T-cell (primary cell): ENCODE results near the gene RUFY4. TPM values are rescaled to one million over a fixed set of nuclear protein-coding genes. Genes with fewer than 3 reads are reported as not detected.
A peak's percentile ranks its signal among the peaks of the same experiment; 100 is the strongest.

Experiments used
- ATAC-seq, 4 experiments: fragments of 200-7000 bp in 3 of 4; fragments of 150-1000 bp in 1 of 4; cut with Tn5 transposase; replicated peaks in 1 of 4; 1 replicate in 3 of 4; 2 replicates in 1 of 4; pipeline ENCODE4 v1.10.0; 2021; ENCODE audit warnings: moderate library complexity in 3 of 4, mild to moderate bottlenecking in 2 of 4, moderate number of reproducible peaks in 1 of 4
- CTCF ChIA-PET, 2 donors: fragments of 300-600 bp; sonication (Branson Sonifier 250); formaldehyde crosslinking; loops; one replicate each; lab custom pipeline; 2022; ENCODE audit warnings: antibody characterized with exemption in 2 of 2; lab: Charles Lee
- POLR2A ChIA-PET, 2 donors: fragments of 300-600 bp; sonication (Branson Sonifier 250); formaldehyde crosslinking; loops; one replicate each; lab custom pipeline; 2022; ENCODE audit warnings: antibody characterized with exemption in 2 of 2; lab: Charles Lee
- DNase-seq, 35 experiments: peaks; one replicate each; pipeline versions ENCODE4 v3.0.0 to v3.0.0-alpha.2; 2013 to 2023
- H3K27ac ChIP-seq: one replicate; pipeline ENCODE4 v1.5.1; 2013; ENCODE audit warnings: low read length
- H3K27me3 ChIP-seq, 2 experiments: replicated peaks in 1 of 2; 1 replicate in 1 of 2; 2 replicates in 1 of 2; pipeline versions ENCODE4 v1.6.1 to v1.7.0; 2013; ENCODE audit warnings: low read length in 1 of 2, mixed read lengths in 1 of 2; ENCODE audit not compliant: control insufficient read depth in 2 of 2, insufficient read depth in 2 of 2; ENCODE audit errors: extremely low read depth in 1 of 2
- H3K36me3 ChIP-seq, 2 donors: 1 replicate in 1 of 2; 2 replicates in 1 of 2; pipeline versions ENCODE4 v1.6.1 to v1.7.0; 2013; ENCODE audit warnings: low read length in 1 of 2; ENCODE audit not compliant: control insufficient read depth in 2 of 2, insufficient read depth in 1 of 2; ENCODE audit errors: extremely low read depth in 1 of 2
- H3K4me1 ChIP-seq, 2 experiments: 1 replicate in 1 of 2; 2 replicates in 1 of 2; pipeline versions ENCODE4 v1.6.1 to v1.7.0; 2013; ENCODE audit warnings: low read length in 2 of 2, mixed read lengths in 1 of 2; ENCODE audit not compliant: insufficient read depth in 2 of 2, control insufficient read depth in 1 of 2; ENCODE audit errors: extremely low read depth in 1 of 2
- H3K4me3 ChIP-seq, 2 donors: 1 replicate in 1 of 2; 2 replicates in 1 of 2; pipeline versions ENCODE4 v1.5.1 to v1.7.0; 2013; ENCODE audit warnings: mild to moderate bottlenecking in 2 of 2, low read length in 1 of 2, moderate library complexity in 1 of 2; ENCODE audit not compliant: control insufficient read depth in 1 of 2; ENCODE audit errors: extremely low read depth in 1 of 2
- H3K9me3 ChIP-seq: 2 replicates; pipeline ENCODE4 v1.7.0; 2013
- H3K27ac Mint-ChIP-seq, 2 donors: one replicate each; pipeline ENCODE4 v1.8.0; 2020 to 2021; ENCODE audit warnings: mild to moderate bottlenecking in 2 of 2, mixed read lengths in 2 of 2
- H3K27me3 Mint-ChIP-seq, 2 donors: one replicate each; pipeline ENCODE4 v1.8.0; 2021 to 2022; ENCODE audit warnings: mixed read lengths in 2 of 2
- H3K36me3 Mint-ChIP-seq: one replicate; pipeline ENCODE4 v1.8.0; 2021; ENCODE audit warnings: mixed read lengths
- H3K4me1 Mint-ChIP-seq, 3 donors: one replicate each; pipeline ENCODE4 v1.8.0; 2020 to 2022; ENCODE audit warnings: mixed read lengths in 3 of 3, mild to moderate bottlenecking in 1 of 3
- H3K4me3 Mint-ChIP-seq, 3 donors: one replicate each; pipeline ENCODE4 v1.8.0; 2020 to 2022; ENCODE audit warnings: mild to moderate bottlenecking in 3 of 3, mixed read lengths in 3 of 3, moderate library complexity in 3 of 3
- H3K9me3 Mint-ChIP-seq, 3 donors: one replicate each; pipeline ENCODE4 v1.8.0; 2020 to 2022; ENCODE audit warnings: mixed read lengths in 3 of 3
- WGBS: methylation state at CpG from one replicate; pipeline ENCODE4 v1.1.5; 2013; ENCODE audit warnings: missing lambda C conversion rate; ENCODE audit not compliant: insufficient coverage; 5-methylcytosine and 5-hydroxymethylcytosine counted together
- total RNA-seq, 35 experiments: library from RNA in 6 of 35; stranded (reverse) in 6 of 35; fragments of 120-200 nt in 1 of 35; gene quantifications; one replicate each; pipeline versions ENCODE4 v1.2.1 to v1.2.4 and lab custom pipeline; 2013 to 2026

The RUFY4 gene
- total RNA-seq, 5 donors from 2014 or later (not counting 1 experiment from before 2014, with no cell fraction given): 0.18 to 1.0 (median 0.65) TPM

DNA sequence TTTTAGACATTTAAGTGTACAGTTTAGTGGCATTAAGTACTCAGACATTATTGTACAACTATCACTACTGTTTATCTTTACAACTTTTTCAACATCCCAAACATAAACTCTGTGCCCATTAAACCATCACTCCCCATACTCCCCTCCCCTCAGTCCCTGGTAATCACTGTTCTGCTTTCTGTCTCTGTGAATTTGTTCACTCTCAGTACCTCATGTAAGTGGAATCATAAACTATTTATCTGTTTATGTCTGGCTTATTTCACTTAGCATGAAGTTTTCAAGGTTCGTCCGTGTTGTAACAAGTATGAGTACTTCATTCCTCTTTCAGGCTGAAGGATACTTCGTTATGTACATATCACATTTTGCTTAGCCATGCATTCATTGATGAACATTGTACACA is 9.8 kb upstream of the RUFY4 start:
- Histone ChIP-seq H3K27me3 (peaks cover 0 to 8% of the 10 kb centered on the region in 2 experiments), H3K27ac (no peak overlapping the region), H3K9me3 (no peaks in the 10 kb centered on the region), H3K36me3 (no peaks in the 10 kb centered on the region), H3K4me3 (no peak overlapping the region), H3K4me1 (no peaks in the 10 kb centered on the region)
- ATAC-seq (no peak), DNase-seq (no peak)
- Mint-ChIP-seq H3K27ac (no peak overlapping the region), H3K36me3 (no peaks in the 10 kb centered on the region), H3K27me3 (peaks cover 24 to 29% of the 10 kb centered on the region in 2 donors), H3K9me3 (no peaks in the 10 kb centered on the region), H3K4me1 (no peaks in the 10 kb centered on the region), H3K4me3 (no peak overlapping the region)
- ChIA-PET POLR2A (no interaction called here), CTCF (no interaction called here)
- WGBS: no CpG with 5 or more reads among the region's 3 CpGs

GRCh38 chr2:218060118-218060517 is 8.9 kb upstream of the RUFY4 start:
- H3K4me1 Mint-ChIP-seq: no peaks in the 10 kb centered on the region
- Histone ChIP-seq H3K9me3 (no peaks in the 10 kb centered on the region), H3K4me1 (no peaks in the 10 kb centered on the region), H3K4me3 (no peak overlapping the region), H3K27me3 (peaks cover 0 to 12% of the 10 kb centered on the region in 2 experiments), H3K27ac (no peak overlapping the region), H3K36me3 (no peaks in the 10 kb centered on the region)
- H3K27me3 Mint-ChIP-seq: peaks cover 24 to 29% of the 10 kb centered on the region in 2 donors
- ChIA-PET CTCF (no interaction called here), POLR2A (no interaction called here)
- 33% methylated on average over 4 of the region's 5 CpGs for WGBS
- no peak for DNase-seq
- no peaks in the 10 kb centered on the region for H3K9me3 Mint-ChIP-seq
- ATAC-seq: no peak
- no peak overlapping the region for H3K4me3 Mint-ChIP-seq
- no peak overlapping the region for H3K27ac Mint-ChIP-seq
- no peaks in the 10 kb centered on the region for H3K36me3 Mint-ChIP-seq

DNA sequence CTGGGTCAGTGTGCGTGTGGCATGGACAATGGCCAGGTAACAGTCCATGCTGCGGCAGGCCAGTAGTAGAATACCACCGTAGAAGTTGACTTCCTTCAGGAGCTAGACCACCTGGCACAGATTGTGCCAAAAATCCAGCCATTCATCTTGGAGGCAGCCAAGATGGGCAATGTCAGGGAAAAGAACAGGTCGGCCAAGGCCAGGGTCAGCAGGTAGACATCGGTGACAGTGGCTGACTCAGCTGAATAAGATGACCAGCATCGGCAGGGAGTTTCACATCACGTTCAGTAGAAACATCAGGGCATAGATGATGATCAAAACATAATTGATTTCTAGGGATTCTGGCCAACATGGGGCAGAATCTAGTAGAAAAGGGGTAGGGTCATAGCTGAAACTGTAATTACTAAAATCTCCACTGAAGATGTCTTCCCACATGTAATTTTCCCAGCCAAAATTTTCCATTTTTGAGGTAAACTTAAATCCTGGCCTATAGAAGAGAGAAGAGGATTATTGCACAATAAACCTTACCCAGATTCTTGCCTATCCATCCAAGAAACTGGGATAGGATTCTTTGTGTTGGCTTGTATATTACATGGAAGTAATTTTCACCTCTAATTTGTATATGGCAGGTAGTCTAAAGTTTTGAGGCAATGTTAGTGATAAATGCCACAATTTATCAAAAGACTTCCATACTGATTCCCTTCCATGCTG is 7.9 kb upstream of the RUFY4 start:
- ATAC-seq (no peak), DNase-seq (no peak)
- 92% methylated on average over 7 of the region's 7 CpGs for WGBS
- no peak overlapping the region for H3K27ac ChIP-seq
- no peak overlapping the region for H3K4me3 Mint-ChIP-seq
- peaks cover 16 to 27% of the 10 kb centered on the region in 2 donors for H3K27me3 Mint-ChIP-seq
- no peaks in the 10 kb centered on the region for H3K36me3 ChIP-seq
- no peaks in the 10 kb centered on the region for H3K4me1 ChIP-seq
- no peak overlapping the region for H3K4me3 ChIP-seq
- H3K36me3 Mint-ChIP-seq: no peaks in the 10 kb centered on the region
- peaks cover 0 to 14% of the 10 kb centered on the region in 2 experiments for H3K27me3 ChIP-seq
- H3K9me3 Mint-ChIP-seq: no peaks in the 10 kb centered on the region
- no peak overlapping the region for H3K27ac Mint-ChIP-seq
- POLR2A ChIA-PET: no interaction called here
- H3K4me1 Mint-ChIP-seq: no peaks in the 10 kb centered on the region
- CTCF ChIA-PET: no interaction called here
- H3K9me3 ChIP-seq: no peaks in the 10 kb centered on the region

DNA sequence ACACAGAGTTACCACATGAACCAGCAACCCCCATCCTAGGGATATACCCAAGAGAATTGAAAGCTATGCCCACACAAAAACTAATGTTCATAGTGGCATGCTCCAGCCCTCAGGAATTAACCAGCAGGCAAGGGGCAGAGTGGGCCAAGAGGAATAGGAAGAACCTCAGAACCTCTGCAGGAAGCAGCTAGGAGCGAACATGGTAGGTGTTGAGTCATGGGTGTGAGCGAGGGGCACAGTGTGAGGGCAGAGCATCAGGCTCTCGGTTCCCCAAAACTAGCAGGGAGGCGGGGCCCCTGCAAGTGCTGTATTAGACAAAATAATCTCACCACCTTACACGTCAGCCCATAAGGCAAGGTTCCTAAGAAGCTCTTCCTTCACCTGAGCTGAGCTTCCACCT is 5.6 kb upstream of the RUFY4 start:
- H3K27ac Mint-ChIP-seq: no peak overlapping the region
- H3K4me1 ChIP-seq: peaks cover 0 to 2% of the 10 kb centered on the region in 2 experiments
- peaks cover 0 to 13% (median 2%) of the 10 kb centered on the region in 3 donors for H3K4me1 Mint-ChIP-seq
- POLR2A ChIA-PET: interaction anchor here in 1 of 2 donors (0.6 kb wide), 1 partner anchor 1302 kb away, joined by 3 read pairs; no protein-coding TSS in a partner anchor
- H3K27me3 Mint-ChIP-seq: peaks cover 27 to 28% of the 10 kb centered on the region in 2 donors
- H3K9me3 ChIP-seq: no peaks in the 10 kb centered on the region
- ATAC-seq: no peak
- no peak overlapping the region for H3K4me3 ChIP-seq
- WGBS: 71% methylated on average over 1 of the region's 5 CpGs
- H3K36me3 ChIP-seq: no peaks in the 10 kb centered on the region
- H3K36me3 Mint-ChIP-seq: no peaks in the 10 kb centered on the region
- H3K9me3 Mint-ChIP-seq: no peaks in the 10 kb centered on the region
- CTCF ChIA-PET: interaction anchor here in 1 of 2 donors (1.0 kb wide), 2 partner anchors 10 to 274 kb away, joined by 3 read pairs; no protein-coding TSS in a partner anchor
- peak in 1 of 35 experiments; percentile 21 for DNase-seq
- H3K27me3 ChIP-seq: peaks cover 0 to 30% of the 10 kb centered on the region in 2 experiments
- no peak overlapping the region for H3K4me3 Mint-ChIP-seq
- H3K27ac ChIP-seq: no peak overlapping the region

- peaks cover 3 to 17% (median 6%) of the 10 kb centered on the region in 3 donors for H3K4me1 Mint-ChIP-seq
- no peak overlapping the region for H3K4me3 Mint-ChIP-seq
- H3K9me3 Mint-ChIP-seq: no peaks in the 10 kb centered on the region
- H3K36me3 Mint-ChIP-seq: no peaks in the 10 kb centered on the region
- no peaks in the 10 kb centered on the region for H3K36me3 ChIP-seq
- no peak overlapping the region for H3K27ac ChIP-seq
- H3K4me1 ChIP-seq: peaks cover 0 to 6% of the 10 kb centered on the region in 2 experiments
- peaks cover 27 to 28% of the 10 kb centered on the region in 2 donors for H3K27me3 Mint-ChIP-seq
- no peak for DNase-seq
- ATAC-seq: no peak
- H3K4me3 ChIP-seq: no peak overlapping the region
- peaks cover 0 to 33% of the 10 kb centered on the region in 2 experiments for H3K27me3 ChIP-seq
- ChIA-PET POLR2A (no interaction called here), CTCF (interaction anchor here (0.5 to 1.0 kb wide), 3 partner anchors 10 to 275 kb away, joined by 3 read pairs; no protein-coding TSS in a partner anchor)
- no peaks in the 10 kb centered on the region for H3K9me3 ChIP-seq
- H3K27ac Mint-ChIP-seq: no peak overlapping the region
- 80% methylated on average over 1 of the region's 6 CpGs for WGBS
These were observed 5.2 kb upstream of the RUFY4 start for GRCh38 chr2:218063896-218064295.

GRCh38 chr2:218065239-218066006 is 3.6 kb upstream of the RUFY4 start:
- H3K27me3 ChIP-seq: peaks cover 0 to 36% of the 10 kb centered on the region in 2 experiments
- no peak overlapping the region for H3K27ac ChIP-seq
- H3K4me3 ChIP-seq: no peak overlapping the region
- no peak for DNase-seq
- WGBS: 80% methylated on average over 6 of the region's 9 CpGs
- no peaks in the 10 kb centered on the region for H3K9me3 ChIP-seq
- ChIA-PET CTCF (no interaction called here), POLR2A (no interaction called here)
- peaks cover 16 to 19% of the 10 kb centered on the region in 2 donors for H3K27me3 Mint-ChIP-seq
- no peaks in the 10 kb centered on the region for H3K36me3 ChIP-seq
- ATAC-seq: no peak
- H3K4me3 Mint-ChIP-seq: no peak overlapping the region
- no peaks in the 10 kb centered on the region for H3K9me3 Mint-ChIP-seq
- H3K4me1 ChIP-seq: peaks cover 0 to 10% of the 10 kb centered on the region in 2 experiments
- H3K36me3 Mint-ChIP-seq: no peaks in the 10 kb centered on the region
- peaks cover 8 to 22% (median 11%) of the 10 kb centered on the region in 3 donors for H3K4me1 Mint-ChIP-seq
- H3K27ac Mint-ChIP-seq: no peak overlapping the region
